Smooth muscle cell (in vitro differentiated cells): ENCODE measurements around the gene ITSN1. TPM values are rescaled to one million over a fixed set of nuclear protein-coding genes. Genes with fewer than 3 reads are reported as not detected.

Experiments
- DNase-seq: peaks from one replicate; lab custom pipeline; 2025; ENCODE audit not compliant: unreplicated experiment; lab: John Stamatoyannopoulos, UW
- H2AFZ ChIP-seq: fragments of 200-600 bp; sonication (generic); 2 replicates; pipeline ENCODE4 v1.6.0; 2016; ENCODE audit warnings: antibody characterized with exemption, low read depth, mild to moderate bottlenecking
- H3F3A ChIP-seq: fragments of 200-600 bp; sonication (generic); 2 replicates; pipeline ENCODE4 v1.6.0; 2017; ENCODE audit warnings: antibody characterized with exemption, low read depth
- H3K27ac ChIP-seq: fragments of 200-600 bp; sonication (generic); 2 replicates; pipeline ENCODE4 v1.5.1; 2016; ENCODE audit warnings: low read depth, mild to moderate bottlenecking
- H3K27me3 ChIP-seq: fragments of 200-600 bp; sonication (generic); 2 replicates; pipeline ENCODE4 v1.6.1; 2016; ENCODE audit warnings: low read depth, mild to moderate bottlenecking
- H3K36me3 ChIP-seq: fragments of 200-600 bp; sonication (generic); 2 replicates; pipeline ENCODE4 v1.5.1; 2016; ENCODE audit warnings: low read depth
- H3K4me1 ChIP-seq: fragments of 200-600 bp; sonication (generic); 2 replicates; pipeline ENCODE4 v1.5.1; 2016; ENCODE audit warnings: low read depth
- H3K4me2 ChIP-seq: fragments of 200-600 bp; sonication (generic); 2 replicates; pipeline ENCODE4 v1.6.0; 2016; ENCODE audit warnings: mild to moderate bottlenecking
- H3K4me3 ChIP-seq: fragments of 200-600 bp; sonication (generic); 2 replicates; pipeline ENCODE4 v1.5.1; 2016; ENCODE audit warnings: mild to moderate bottlenecking
- H3K79me2 ChIP-seq: fragments of 200-600 bp; sonication (generic); 2 replicates; pipeline ENCODE4 v1.6.0; 2016; ENCODE audit warnings: low read depth, mild to moderate bottlenecking
- H3K9ac ChIP-seq: fragments of 200-600 bp; sonication (generic); 2 replicates; pipeline ENCODE4 v1.6.0; 2016; ENCODE audit warnings: low read depth
- H3K9me3 ChIP-seq: fragments of 200-600 bp; sonication (generic); replicated peaks from 2 replicates; pipeline ENCODE4 v1.5.1; 2016; ENCODE audit warnings: low read depth
- H4K20me1 ChIP-seq: fragments of 200-600 bp; sonication (generic); 2 replicates; pipeline ENCODE4 v1.6.0; 2016; ENCODE audit warnings: low read depth
- CTCF ChIP-seq: fragments of 200-600 bp; sonication (generic); IDR thresholded peaks from 2 replicates; pipeline ENCODE4 v1.5.1; 2017; ENCODE audit warnings: borderline replicate concordance, mild to moderate bottlenecking, antibody characterized with exemption; ENCODE audit not compliant: insufficient read depth, poor library complexity, severe bottlenecking
- WGBS: methylation state at CpG from one replicate; pipeline ENCODE4 v1.1.7; 2016; ENCODE audit warnings: low lambda C conversion rate; 5-methylcytosine and 5-hydroxymethylcytosine counted together
- polyA plus RNA-seq: library from polyadenylated mRNA; unstranded; fragments of >200 nt; fragmentation: Nextera tagmentation; extraction: Ambion mirVana; gene quantifications from 2 replicates; pipeline ENCODE4 v1.2.1, GENCODE V29; 2016
- total RNA-seq: library from RNA; depleted of rRNA; stranded (reverse); fragments of >200 nt; gene quantifications from 2 replicates; pipeline ENCODE4 v1.2.3, GENCODE V29; 2014

Gene ITSN1
- total and polyA plus RNA-seq, 2 experiments from 2014 or later, result 36.4 to 76.5 TPM

DNA sequence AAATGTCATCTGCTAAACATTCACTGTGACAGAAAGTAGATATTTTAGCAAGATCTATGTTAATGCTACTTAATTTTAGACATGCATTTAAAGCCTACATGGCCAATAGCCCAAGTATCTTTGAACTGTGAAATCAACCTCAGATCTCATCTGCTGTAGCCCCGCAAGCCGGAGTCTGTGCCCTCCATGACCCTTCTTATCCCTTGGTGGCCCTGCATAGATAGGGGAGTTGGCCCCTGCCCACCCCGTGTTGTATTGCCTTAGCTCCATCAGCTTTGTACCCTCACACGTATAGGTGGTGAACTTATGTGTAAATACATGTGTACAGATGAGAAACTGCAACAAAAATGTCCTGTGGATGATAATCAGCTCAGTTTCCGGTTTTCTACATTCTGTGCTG is 254.8 kb downstream of the ITSN1 start:
- Histone ChIP-seq H3K27ac (no peak overlapping the region), H3K36me3 (no peaks in the 10 kb centered on the region), H3K4me2 (no peak overlapping the region), H4K20me1 (no peaks in the 10 kb centered on the region), H3K4me3 (no peak overlapping the region), H3K79me2 (no peaks in the 10 kb centered on the region), H3F3A (peaks cover 6% of the 10 kb centered on the region), H2AFZ (no peak overlapping the region), H3K27me3 (no peaks in the 10 kb centered on the region), H3K9me3 (no peaks in the 10 kb centered on the region), H3K4me1 (peaks cover 13% of the 10 kb centered on the region), H3K9ac (no peak overlapping the region)
- no peak for TF ChIP-seq CTCF
- no peak for DNase-seq
- WGBS, result 85% methylated on average over 5 of the region's 5 CpGs

- H3K27me3 ChIP-seq, result no peaks in the 10 kb centered on the region
- H3K9ac ChIP-seq, result no peak overlapping the region
- no peak for DNase-seq
- no peaks in the 10 kb centered on the region for H3K79me2 ChIP-seq
- no peak for TF ChIP-seq CTCF
- H4K20me1 ChIP-seq, result no peaks in the 10 kb centered on the region
- no peaks in the 10 kb centered on the region for H3K36me3 ChIP-seq
- no peak overlapping the region for H3K4me2 ChIP-seq
- H3K27ac ChIP-seq, result no peak overlapping the region
- no peaks in the 10 kb centered on the region for H3K9me3 ChIP-seq
- H3K4me1 ChIP-seq, result peaks cover 13% of the 10 kb centered on the region
- no peak overlapping the region for H3K4me3 ChIP-seq
- H2AFZ ChIP-seq, result no peak overlapping the region
- 85% methylated on average over 3 of the region's 3 CpGs for WGBS
- H3F3A ChIP-seq, result peaks cover 10% of the 10 kb centered on the region
Observed at GRCh38 chr21:33897739-33898138, 255.4 kb downstream of the ITSN1 start.

- Histone ChIP-seq H3K27ac (no peak overlapping the region), H3F3A (peaks cover 13% of the 10 kb centered on the region), H3K36me3 (no peaks in the 10 kb centered on the region), H2AFZ (no peak overlapping the region), H3K79me2 (no peaks in the 10 kb centered on the region), H3K4me2 (no peak overlapping the region), H3K4me1 (peaks cover 13% of the 10 kb centered on the region), H3K9ac (no peak overlapping the region), H3K4me3 (no peak overlapping the region), H3K9me3 (no peaks in the 10 kb centered on the region), H3K27me3 (no peaks in the 10 kb centered on the region), H4K20me1 (no peaks in the 10 kb centered on the region)
- WGBS, result 69% methylated on average over 3 of the region's 3 CpGs
- DNase-seq, result no peak
- no peak for TF ChIP-seq CTCF
Observed at GRCh38 chr21:33898586-33898985, 256.3 kb downstream of the ITSN1 start.

DNA sequence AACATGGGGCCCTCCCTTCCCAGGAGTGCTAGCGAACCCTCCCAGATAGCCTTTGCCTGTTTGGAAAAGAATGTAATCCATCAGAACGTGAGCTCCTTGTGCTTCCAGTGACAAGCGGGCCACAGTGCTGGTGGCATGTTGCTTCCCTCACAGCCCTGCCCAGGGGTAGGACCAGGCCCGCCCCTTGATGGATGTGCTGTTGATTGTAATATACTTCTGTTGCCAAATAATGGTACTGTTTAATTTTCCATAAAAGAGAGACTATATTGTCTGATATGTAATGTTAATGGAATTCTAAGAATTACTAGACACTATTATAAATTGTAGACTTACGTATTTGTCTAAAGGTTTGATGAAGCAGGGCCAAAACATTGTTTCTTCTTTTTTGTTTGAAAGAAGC is 256.9 kb downstream of the ITSN1 start:
- Histone ChIP-seq H3K36me3 (no peaks in the 10 kb centered on the region), H3K27ac (no peak overlapping the region), H3K9ac (no peak overlapping the region), H3K79me2 (no peaks in the 10 kb centered on the region), H3F3A (peaks cover 14% of the 10 kb centered on the region), H4K20me1 (no peaks in the 10 kb centered on the region), H3K4me3 (no peak overlapping the region), H3K27me3 (no peaks in the 10 kb centered on the region), H3K4me1 (peaks cover 8% of the 10 kb centered on the region), H2AFZ (no peak overlapping the region), H3K9me3 (no peaks in the 10 kb centered on the region), H3K4me2 (no peak overlapping the region)
- 88% methylated on average over 5 of the region's 5 CpGs for WGBS
- no peak for TF ChIP-seq CTCF
- no peak for DNase-seq
